Hepatocyte (in vitro differentiated cells): ENCODE data around the gene FTSJ1.

Experiments used
- EZH2 ChIP-seq: fragments of 200-600 bp; sonication (generic); IDR thresholded peaks from 2 replicates; pipeline ENCODE4 v1.6.1; 2016; ENCODE audit warnings: antibody characterized with exemption, mild to moderate bottlenecking, borderline replicate concordance
- EZH2phosphoT487 ChIP-seq: fragments of 200-600 bp; sonication (generic); IDR thresholded peaks from one replicate; pipeline ENCODE4 v1.6.1; 2018; ENCODE audit warnings: antibody characterized with exemption, mild to moderate bottlenecking, low read depth, moderate library complexity; ENCODE audit not compliant: unreplicated experiment, severe bottlenecking
- TF ChIP-seq, protein P1 (sequence below): fragments of 200-600 bp; sonication (generic); IDR thresholded peaks from 2 replicates; pipeline ENCODE4 v1.5.1; 2016; ENCODE audit warnings: antibody characterized with exemption, mild to moderate bottlenecking; ENCODE audit not compliant: poor library complexity

DNA sequence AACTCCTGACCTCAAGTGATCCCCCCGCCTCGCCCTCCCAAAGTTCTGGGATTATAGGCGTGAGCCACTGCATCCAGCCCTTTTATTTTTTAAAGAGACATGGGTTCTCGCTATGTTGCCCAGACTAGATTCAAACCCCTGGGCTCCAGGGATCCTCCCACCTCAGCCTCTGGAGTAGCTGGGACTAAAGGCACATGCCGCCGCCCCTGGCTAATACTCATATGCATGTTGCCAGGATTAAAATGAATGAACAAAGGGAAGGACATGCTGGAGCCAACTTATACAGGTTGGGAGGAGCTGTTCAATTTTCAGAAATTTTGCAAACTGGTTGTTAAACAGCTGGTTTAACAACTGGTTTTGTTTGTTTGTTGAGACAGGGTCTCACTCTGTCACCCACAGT is 1.4 kb upstream of the FTSJ1 start:
- TF ChIP-seq, protein P1, sequence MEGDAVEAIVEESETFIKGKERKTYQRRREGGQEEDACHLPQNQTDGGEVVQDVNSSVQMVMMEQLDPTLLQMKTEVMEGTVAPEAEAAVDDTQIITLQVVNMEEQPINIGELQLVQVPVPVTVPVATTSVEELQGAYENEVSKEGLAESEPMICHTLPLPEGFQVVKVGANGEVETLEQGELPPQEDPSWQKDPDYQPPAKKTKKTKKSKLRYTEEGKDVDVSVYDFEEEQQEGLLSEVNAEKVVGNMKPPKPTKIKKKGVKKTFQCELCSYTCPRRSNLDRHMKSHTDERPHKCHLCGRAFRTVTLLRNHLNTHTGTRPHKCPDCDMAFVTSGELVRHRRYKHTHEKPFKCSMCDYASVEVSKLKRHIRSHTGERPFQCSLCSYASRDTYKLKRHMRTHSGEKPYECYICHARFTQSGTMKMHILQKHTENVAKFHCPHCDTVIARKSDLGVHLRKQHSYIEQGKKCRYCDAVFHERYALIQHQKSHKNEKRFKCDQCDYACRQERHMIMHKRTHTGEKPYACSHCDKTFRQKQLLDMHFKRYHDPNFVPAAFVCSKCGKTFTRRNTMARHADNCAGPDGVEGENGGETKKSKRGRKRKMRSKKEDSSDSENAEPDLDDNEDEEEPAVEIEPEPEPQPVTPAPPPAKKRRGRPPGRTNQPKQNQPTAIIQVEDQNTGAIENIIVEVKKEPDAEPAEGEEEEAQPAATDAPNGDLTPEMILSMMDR: no peak
- TF ChIP-seq EZH2phosphoT487: no peak
- TF ChIP-seq EZH2: no peak
